Neural cell (in vitro differentiated cells): ENCODE results near the gene PCED1B. TPM values are rescaled to one million over a fixed set of nuclear protein-coding genes. Genes with fewer than 3 reads are reported as not detected.

Experiments used
- H2AFZ ChIP-seq: fragments of 200-600, 300-800 bp; sonication (generic), shearing (Covaris generic); 2 replicates; pipeline ENCODE4 v1.6.0; 2014; ENCODE audit warnings: low read depth, mild to moderate bottlenecking, antibody characterized with exemption, low read length, moderate library complexity
- H3F3A ChIP-seq: fragments of 200-600 bp; shearing (Covaris generic); 2 replicates; pipeline ENCODE4 v1.6.1; 2016; ENCODE audit warnings: mild to moderate bottlenecking, moderate library complexity, mixed read lengths, antibody characterized with exemption, low read length; ENCODE audit not compliant: insufficient read depth, poor library complexity, severe bottlenecking
- H3K27ac ChIP-seq: fragments of 200-600, 300-800 bp; sonication (generic), shearing (Covaris generic); 2 replicates; pipeline ENCODE4 v1.5.1; 2014; ENCODE audit warnings: mild to moderate bottlenecking, low read length, moderate library complexity
- H3K27me3 ChIP-seq: fragments of 300-800, 200-600 bp; sonication (generic), shearing (Covaris generic); 2 replicates; pipeline ENCODE4 v1.6.0; 2014; ENCODE audit warnings: mild to moderate bottlenecking, low read depth, low read length, moderate library complexity; ENCODE audit not compliant: insufficient read depth
- H3K36me3 ChIP-seq: fragments of 300-800, 200-600 bp; sonication (generic), shearing (Covaris generic); 2 replicates; pipeline ENCODE4 v1.5.1; 2014; ENCODE audit warnings: mild to moderate bottlenecking, antibody characterized with exemption, low read length, moderate library complexity; ENCODE audit not compliant: insufficient read depth
- H3K4me2 ChIP-seq: fragments of 300-800, 200-600 bp; sonication (generic), shearing (Covaris generic); 2 replicates; pipeline ENCODE4 v1.6.0; 2014; ENCODE audit warnings: mild to moderate bottlenecking, low read length
- H3K4me3 ChIP-seq: fragments of 300-800, 200-600 bp; sonication (generic), shearing (Covaris generic); 2 replicates; pipeline ENCODE4 v1.5.1; 2014; ENCODE audit warnings: mild to moderate bottlenecking, low read length, moderate library complexity
- H3K79me2 ChIP-seq: fragments of 200-600 bp; shearing (Covaris generic); replicated peaks from 2 replicates; pipeline ENCODE4 v1.6.0; 2014; ENCODE audit warnings: mild to moderate bottlenecking, low read length, moderate library complexity; ENCODE audit not compliant: insufficient read depth
- H3K9ac ChIP-seq: fragments of 300-800, 200-600 bp; sonication (generic), shearing (Covaris generic); 2 replicates; pipeline ENCODE4 v1.6.1; 2016; ENCODE audit warnings: mild to moderate bottlenecking, low read length, mixed read lengths
- H3K9me2 ChIP-seq: fragments of 200-600 bp; shearing (Covaris generic); 2 replicates; pipeline ENCODE4 v1.6.1; 2016; ENCODE audit warnings: mild to moderate bottlenecking, low read length, mixed read lengths; ENCODE audit not compliant: insufficient read depth
- H3K9me3 ChIP-seq: fragments of 200-600, 300-800 bp; sonication (generic), shearing (Covaris generic); 2 replicates; pipeline ENCODE4 v1.6.1; 2016; ENCODE audit warnings: mild to moderate bottlenecking, mixed run types, low read length, moderate library complexity, mixed read lengths
- H4K20me1 ChIP-seq: fragments of 200-600 bp; shearing (Covaris generic); 2 replicates; pipeline ENCODE4 v1.6.1; 2016; ENCODE audit warnings: mild to moderate bottlenecking, mixed run types; ENCODE audit not compliant: insufficient read depth
- EP300 ChIP-seq: fragments of 450-650 bp; conservative IDR thresholded peaks from 2 replicates; pipeline ENCODE4 v1.6.1; 2014; ENCODE audit warnings: antibody characterized with exemption, mild to moderate bottlenecking, moderate library complexity; ENCODE audit not compliant: poor library complexity, severe bottlenecking
- EZH2 ChIP-seq: fragments of 200-600, 300-800 bp; shearing (Covaris generic), sonication (generic); IDR thresholded peaks from 2 replicates; pipeline ENCODE4 v1.6.1; 2014; ENCODE audit warnings: antibody characterized with exemption, low read length, borderline replicate concordance, mild to moderate bottlenecking; ENCODE audit not compliant: insufficient read depth, poor library complexity, severe bottlenecking
- MXI1 ChIP-seq: fragments of 450-650 bp; conservative IDR thresholded peaks from 2 replicates; pipeline ENCODE4 v1.6.1; 2014; ENCODE audit warnings: antibody characterized with exemption, mild to moderate bottlenecking; ENCODE audit not compliant: poor library complexity, severe bottlenecking
- RAD21 ChIP-seq: fragments of 450-650 bp; conservative IDR thresholded peaks from 2 replicates; pipeline ENCODE4 v1.6.1; 2014; ENCODE audit warnings: antibody characterized with exemption, mild to moderate bottlenecking, moderate library complexity
- SMC3 ChIP-seq: fragments of 450-650 bp; conservative IDR thresholded peaks from 2 replicates; pipeline ENCODE4 v1.6.1; 2014; ENCODE audit warnings: antibody characterized with exemption, mild to moderate bottlenecking, moderate library complexity; ENCODE audit not compliant: poor library complexity
- polyA plus RNA-seq: library from polyadenylated mRNA; depleted of rRNA; stranded (reverse); fragments of >200 nt; gene quantifications from 2 replicates; pipeline ENCODE4 v1.2.3, GENCODE V29; 2014
- TF ChIP-seq, protein P1 (sequence below): IDR thresholded peaks from 2 replicates; pipeline ENCODE4 v1.6.1; 2012; ENCODE audit warnings: borderline replicate concordance
- TF ChIP-seq, protein P2 (sequence below): fragments of 450-650 bp; IDR thresholded peaks from 2 replicates; pipeline ENCODE4 v1.5.1; 2014; ENCODE audit warnings: antibody characterized with exemption, mild to moderate bottlenecking, moderate library complexity; ENCODE audit not compliant: poor library complexity, severe bottlenecking

Gene PCED1B
- polyA plus RNA-seq, 1 donor from 2014 or later = not detected

DNA sequence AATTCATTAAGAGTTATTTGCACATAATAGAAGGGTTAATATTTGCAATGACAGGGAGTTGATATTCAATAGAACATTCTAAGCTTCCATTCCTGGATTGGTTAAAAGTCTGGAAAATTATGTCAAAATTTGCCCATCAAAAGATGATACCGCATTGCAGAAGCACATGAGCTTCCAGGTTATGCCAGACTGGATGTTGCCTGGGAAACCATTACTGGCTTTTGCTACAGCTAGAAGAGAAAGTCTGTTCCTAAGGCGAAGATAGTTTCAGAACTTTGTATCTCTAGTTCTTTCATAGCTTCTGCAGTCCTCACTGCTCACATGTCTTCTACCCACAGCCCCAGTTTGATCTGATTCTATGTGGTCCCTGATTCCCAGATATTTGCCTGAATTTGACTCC is 122.8 kb downstream of the PCED1B start:
- TF ChIP-seq RAD21 = no peak
- no peak for TF ChIP-seq EZH2
- no peak for TF ChIP-seq EP300
- TF ChIP-seq, protein P1, sequence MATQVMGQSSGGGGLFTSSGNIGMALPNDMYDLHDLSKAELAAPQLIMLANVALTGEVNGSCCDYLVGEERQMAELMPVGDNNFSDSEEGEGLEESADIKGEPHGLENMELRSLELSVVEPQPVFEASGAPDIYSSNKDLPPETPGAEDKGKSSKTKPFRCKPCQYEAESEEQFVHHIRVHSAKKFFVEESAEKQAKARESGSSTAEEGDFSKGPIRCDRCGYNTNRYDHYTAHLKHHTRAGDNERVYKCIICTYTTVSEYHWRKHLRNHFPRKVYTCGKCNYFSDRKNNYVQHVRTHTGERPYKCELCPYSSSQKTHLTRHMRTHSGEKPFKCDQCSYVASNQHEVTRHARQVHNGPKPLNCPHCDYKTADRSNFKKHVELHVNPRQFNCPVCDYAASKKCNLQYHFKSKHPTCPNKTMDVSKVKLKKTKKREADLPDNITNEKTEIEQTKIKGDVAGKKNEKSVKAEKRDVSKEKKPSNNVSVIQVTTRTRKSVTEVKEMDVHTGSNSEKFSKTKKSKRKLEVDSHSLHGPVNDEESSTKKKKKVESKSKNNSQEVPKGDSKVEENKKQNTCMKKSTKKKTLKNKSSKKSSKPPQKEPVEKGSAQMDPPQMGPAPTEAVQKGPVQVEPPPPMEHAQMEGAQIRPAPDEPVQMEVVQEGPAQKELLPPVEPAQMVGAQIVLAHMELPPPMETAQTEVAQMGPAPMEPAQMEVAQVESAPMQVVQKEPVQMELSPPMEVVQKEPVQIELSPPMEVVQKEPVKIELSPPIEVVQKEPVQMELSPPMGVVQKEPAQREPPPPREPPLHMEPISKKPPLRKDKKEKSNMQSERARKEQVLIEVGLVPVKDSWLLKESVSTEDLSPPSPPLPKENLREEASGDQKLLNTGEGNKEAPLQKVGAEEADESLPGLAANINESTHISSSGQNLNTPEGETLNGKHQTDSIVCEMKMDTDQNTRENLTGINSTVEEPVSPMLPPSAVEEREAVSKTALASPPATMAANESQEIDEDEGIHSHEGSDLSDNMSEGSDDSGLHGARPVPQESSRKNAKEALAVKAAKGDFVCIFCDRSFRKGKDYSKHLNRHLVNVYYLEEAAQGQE = no peak
- no peak for TF ChIP-seq SMC3
- Histone ChIP-seq H3K4me3 (no peak overlapping the region), H3K79me2 (no peaks in the 10 kb centered on the region), H3K9me3 (no peaks in the 10 kb centered on the region), H3K27me3 (no peaks in the 10 kb centered on the region), H3K9ac (no peak overlapping the region), H3K9me2 (no peaks in the 10 kb centered on the region), H3F3A (no peaks in the 10 kb centered on the region), H3K36me3 (no peaks in the 10 kb centered on the region), H3K27ac (no peak overlapping the region), H4K20me1 (no peaks in the 10 kb centered on the region), H2AFZ (no peak overlapping the region), H3K4me2 (no peak overlapping the region)

DNA sequence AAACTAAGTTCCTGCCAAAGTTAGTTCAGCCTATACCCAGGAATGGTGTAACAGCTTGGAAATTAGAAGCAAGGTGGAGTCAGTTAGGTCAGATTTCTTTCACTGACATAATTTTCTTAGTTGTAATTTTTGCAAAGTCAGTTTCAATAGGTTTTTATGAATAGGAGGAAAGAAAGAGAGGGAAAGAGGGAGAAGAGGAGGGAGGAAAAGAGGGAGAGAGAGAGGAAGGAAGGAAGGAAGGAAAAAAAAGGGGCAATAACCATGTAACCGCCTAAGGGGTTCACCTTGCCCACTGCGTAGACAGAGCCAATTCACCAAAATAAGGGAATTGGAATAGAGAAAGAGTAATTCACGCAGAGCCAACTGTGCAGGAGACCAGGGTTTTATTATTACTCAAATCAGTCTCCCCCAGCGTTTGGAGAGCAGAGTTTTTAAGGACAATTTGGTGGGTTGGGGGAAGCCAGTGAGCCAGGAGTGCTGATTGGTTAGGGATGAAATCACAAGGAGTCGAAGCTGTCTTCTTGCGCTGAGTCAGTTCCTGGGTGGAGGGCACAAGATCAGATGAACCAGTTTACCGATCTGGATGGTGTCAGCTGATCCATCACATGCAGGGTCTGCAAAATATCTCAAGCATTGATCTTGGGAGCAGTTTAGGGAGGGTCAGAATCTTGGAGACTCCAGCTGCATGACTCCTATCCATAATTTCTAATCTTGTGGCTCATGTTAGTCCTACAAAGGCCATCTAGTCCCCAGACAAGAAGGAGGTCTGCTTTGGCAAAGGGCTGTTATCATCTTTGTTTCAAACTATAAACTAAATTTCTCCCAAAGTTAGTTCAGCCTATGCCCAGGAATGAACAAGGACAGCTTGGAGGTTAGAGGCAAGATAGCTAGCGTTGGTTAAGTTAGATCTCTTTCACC is 126.4 kb downstream of the PCED1B start:
- no peak for TF ChIP-seq MXI1
- TF ChIP-seq SMC3 = no peak
- TF ChIP-seq EZH2 = no peak
- TF ChIP-seq, protein P2, sequence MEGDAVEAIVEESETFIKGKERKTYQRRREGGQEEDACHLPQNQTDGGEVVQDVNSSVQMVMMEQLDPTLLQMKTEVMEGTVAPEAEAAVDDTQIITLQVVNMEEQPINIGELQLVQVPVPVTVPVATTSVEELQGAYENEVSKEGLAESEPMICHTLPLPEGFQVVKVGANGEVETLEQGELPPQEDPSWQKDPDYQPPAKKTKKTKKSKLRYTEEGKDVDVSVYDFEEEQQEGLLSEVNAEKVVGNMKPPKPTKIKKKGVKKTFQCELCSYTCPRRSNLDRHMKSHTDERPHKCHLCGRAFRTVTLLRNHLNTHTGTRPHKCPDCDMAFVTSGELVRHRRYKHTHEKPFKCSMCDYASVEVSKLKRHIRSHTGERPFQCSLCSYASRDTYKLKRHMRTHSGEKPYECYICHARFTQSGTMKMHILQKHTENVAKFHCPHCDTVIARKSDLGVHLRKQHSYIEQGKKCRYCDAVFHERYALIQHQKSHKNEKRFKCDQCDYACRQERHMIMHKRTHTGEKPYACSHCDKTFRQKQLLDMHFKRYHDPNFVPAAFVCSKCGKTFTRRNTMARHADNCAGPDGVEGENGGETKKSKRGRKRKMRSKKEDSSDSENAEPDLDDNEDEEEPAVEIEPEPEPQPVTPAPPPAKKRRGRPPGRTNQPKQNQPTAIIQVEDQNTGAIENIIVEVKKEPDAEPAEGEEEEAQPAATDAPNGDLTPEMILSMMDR = no peak
- Histone ChIP-seq H3K4me3 (no peak overlapping the region), H3K27ac (no peak overlapping the region), H3K27me3 (no peaks in the 10 kb centered on the region), H4K20me1 (no peaks in the 10 kb centered on the region), H3K36me3 (no peaks in the 10 kb centered on the region), H3K79me2 (no peaks in the 10 kb centered on the region), H3F3A (no peaks in the 10 kb centered on the region), H3K9me3 (no peaks in the 10 kb centered on the region), H3K4me2 (no peak overlapping the region), H3K9ac (no peak overlapping the region), H3K9me2 (no peaks in the 10 kb centered on the region), H2AFZ (no peak overlapping the region)
